A673 (cell line): ENCODE measurements around the gene DRD2. TPM values are rescaled to one million over a fixed set of nuclear protein-coding genes. Genes with fewer than 3 reads are reported as not detected.

Experiments used
- BruUV-seq: library from RNA; stranded (reverse); fragments of 400-500 nt; replicated peaks from 2 replicates; lab custom pipeline; 2021; lab: Mats Ljungman, UMichigan
- CTCF ChIA-PET: fragments of 300-600 bp; sonication (Branson Sonifier 250); formaldehyde crosslinking; loops from one replicate; lab custom pipeline; 2022; ENCODE audit warnings: antibody characterized with exemption; lab: Charles Lee
- POLR2A ChIA-PET: fragments of 300-600 bp; sonication (Branson Sonifier 250); formaldehyde crosslinking; loops from one replicate; lab custom pipeline; 2022; ENCODE audit warnings: antibody characterized with exemption; ENCODE audit not compliant: low non-redundant PET; lab: Charles Lee
- DNase-seq: peaks from one replicate; pipeline ENCODE4 v3.0.0-alpha.2; 2015; ENCODE audit warnings: low spot score
- H3K27ac ChIP-seq: fragments of 200-600 bp; sonication (generic); 2 replicates; pipeline ENCODE4 v1.5.1; 2016; ENCODE audit warnings: mixed run types, low read depth, mild to moderate bottlenecking, mixed read lengths, antibody characterized with exemption, low read length; ENCODE audit not compliant: poor library complexity, severe bottlenecking
- H3K27me3 ChIP-seq: fragments of 200-600 bp; sonication (generic); replicated peaks from 2 replicates; pipeline ENCODE4 v1.6.1; 2017; ENCODE audit warnings: mixed run types, low read depth, mild to moderate bottlenecking, mixed read lengths, antibody characterized with exemption, low read length; ENCODE audit not compliant: insufficient read depth, poor library complexity
- H3K36me3 ChIP-seq: fragments of 200-600 bp; sonication (generic); 2 replicates; pipeline ENCODE4 v1.6.1; 2016; ENCODE audit warnings: mixed run types, mild to moderate bottlenecking, mixed read lengths, antibody characterized with exemption, low read length; ENCODE audit not compliant: insufficient read depth, poor library complexity, severe bottlenecking
- H3K4me1 ChIP-seq: fragments of 200-600 bp; sonication (generic); 2 replicates; pipeline ENCODE4 v1.6.1; 2017; ENCODE audit warnings: mixed run types, mild to moderate bottlenecking, mixed read lengths, antibody characterized with exemption, low read length; ENCODE audit not compliant: insufficient read depth, poor library complexity, severe bottlenecking
- H3K4me3 ChIP-seq: fragments of 200-600 bp; sonication (generic); 2 replicates; pipeline ENCODE4 v1.5.1; 2016; ENCODE audit warnings: low read depth, mixed run types, mild to moderate bottlenecking, mixed read lengths, low read length; ENCODE audit not compliant: poor library complexity, severe bottlenecking
- H3K9me3 ChIP-seq: fragments of 200-600 bp; sonication (generic); 2 replicates; pipeline ENCODE4 v1.6.1; 2016; ENCODE audit warnings: mixed run types, low read depth, mild to moderate bottlenecking, mixed read lengths, antibody characterized with exemption, low read length; ENCODE audit not compliant: poor library complexity, severe bottlenecking
- EZH2 ChIP-seq: fragments of 200-600 bp; sonication (generic); IDR thresholded peaks from 2 replicates; pipeline ENCODE4 v1.6.1; 2017; ENCODE audit warnings: borderline replicate concordance, low read depth, mild to moderate bottlenecking, mixed read lengths, antibody characterized with exemption, low read length; ENCODE audit not compliant: poor library complexity, severe bottlenecking
- intact Hi-C: fragments of 100-400 bp; cut with micrococcal nuclease; formaldehyde crosslinking; loops from one replicate; pipeline ENCODE4 v1.10.0; 2022; ENCODE audit not compliant: unreplicated experiment
- total RNA-seq: library from RNA; stranded (reverse); gene quantifications from 2 replicates; pipeline ENCODE4 v1.2.3, GENCODE V29; 2021
- TF ChIP-seq, protein P1 (sequence below): fragments of 300-800, 200-600 bp; sonication (generic); conservative IDR thresholded peaks from 2 replicates; pipeline ENCODE4 v1.5.1; 2017; ENCODE audit warnings: low read depth, mild to moderate bottlenecking, antibody characterized with exemption, low read length, moderate library complexity, mixed read lengths

The DRD2 gene
- total RNA-seq, 1 experiment from 2014 or later: 0.39 TPM

DNA sequence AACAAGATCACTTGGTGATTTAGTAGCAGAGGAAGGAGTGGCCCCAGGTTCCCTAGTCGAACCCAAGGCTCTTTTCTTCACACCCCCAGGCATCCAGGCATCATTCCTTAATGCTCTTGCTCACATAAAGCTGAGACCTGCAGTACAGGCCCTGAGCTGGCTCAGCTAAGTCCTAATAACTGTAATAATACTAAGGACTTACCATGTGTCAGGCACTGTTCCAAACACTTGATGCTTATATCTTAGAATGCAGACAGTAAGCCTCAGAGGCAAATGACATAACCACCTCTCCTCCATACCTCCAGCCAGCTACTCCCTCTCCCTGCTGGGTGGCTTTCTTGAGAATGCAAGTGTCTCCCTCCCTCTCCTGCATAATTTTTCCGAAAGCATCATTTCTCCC lies 54.4 kb downstream of the DRD2 start:
- no peaks in the 10 kb centered on the region for H3K4me1 ChIP-seq
- POLR2A ChIA-PET: no interaction called here
- intact Hi-C loops: no loop called here
- no TSS peak for BruUV-seq
- DNase-seq: no peak
- no peaks in the 10 kb centered on the region for H3K9me3 ChIP-seq
- CTCF ChIA-PET: no interaction called here
- no peaks in the 10 kb centered on the region for H3K36me3 ChIP-seq
- H3K4me3 ChIP-seq: no peak overlapping the region
- no peak for TF ChIP-seq EZH2
- TF ChIP-seq, protein P1, sequence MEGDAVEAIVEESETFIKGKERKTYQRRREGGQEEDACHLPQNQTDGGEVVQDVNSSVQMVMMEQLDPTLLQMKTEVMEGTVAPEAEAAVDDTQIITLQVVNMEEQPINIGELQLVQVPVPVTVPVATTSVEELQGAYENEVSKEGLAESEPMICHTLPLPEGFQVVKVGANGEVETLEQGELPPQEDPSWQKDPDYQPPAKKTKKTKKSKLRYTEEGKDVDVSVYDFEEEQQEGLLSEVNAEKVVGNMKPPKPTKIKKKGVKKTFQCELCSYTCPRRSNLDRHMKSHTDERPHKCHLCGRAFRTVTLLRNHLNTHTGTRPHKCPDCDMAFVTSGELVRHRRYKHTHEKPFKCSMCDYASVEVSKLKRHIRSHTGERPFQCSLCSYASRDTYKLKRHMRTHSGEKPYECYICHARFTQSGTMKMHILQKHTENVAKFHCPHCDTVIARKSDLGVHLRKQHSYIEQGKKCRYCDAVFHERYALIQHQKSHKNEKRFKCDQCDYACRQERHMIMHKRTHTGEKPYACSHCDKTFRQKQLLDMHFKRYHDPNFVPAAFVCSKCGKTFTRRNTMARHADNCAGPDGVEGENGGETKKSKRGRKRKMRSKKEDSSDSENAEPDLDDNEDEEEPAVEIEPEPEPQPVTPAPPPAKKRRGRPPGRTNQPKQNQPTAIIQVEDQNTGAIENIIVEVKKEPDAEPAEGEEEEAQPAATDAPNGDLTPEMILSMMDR: no peak
- no peaks in the 10 kb centered on the region for H3K27me3 ChIP-seq
- no peak overlapping the region for H3K27ac ChIP-seq

DNA sequence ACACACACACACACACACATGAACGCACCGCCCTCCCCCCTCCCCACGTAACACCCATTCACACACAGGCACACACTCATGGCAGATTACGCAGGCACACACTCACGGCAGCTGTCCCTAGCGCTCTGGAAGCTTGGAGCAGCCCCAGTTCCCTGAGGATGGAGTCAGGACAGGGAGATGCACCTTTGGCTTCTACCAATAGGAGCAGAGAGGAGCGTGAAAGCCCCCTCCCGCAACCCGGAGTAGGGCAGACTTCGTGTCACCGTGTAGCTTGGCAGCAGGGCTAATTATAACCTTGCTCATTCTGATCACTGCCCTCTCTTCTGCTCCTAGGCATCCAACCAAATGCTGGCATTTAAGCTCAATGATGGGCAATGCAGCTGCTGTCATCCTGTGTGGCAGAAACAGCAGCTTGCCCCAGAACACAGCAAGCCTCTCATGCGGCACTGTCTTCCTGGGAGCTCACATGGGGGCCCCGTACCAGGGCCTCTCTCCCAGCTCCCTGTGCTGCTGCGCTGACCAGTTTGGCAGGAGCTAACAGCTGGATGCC lies 55.7 kb downstream of the DRD2 start:
- no TSS peak for BruUV-seq
- Histone ChIP-seq H3K9me3 (no peaks in the 10 kb centered on the region), H3K4me3 (no peak overlapping the region), H3K36me3 (no peaks in the 10 kb centered on the region), H3K27me3 (no peaks in the 10 kb centered on the region), H3K4me1 (no peaks in the 10 kb centered on the region), H3K27ac (no peak overlapping the region)
- no peak for TF ChIP-seq EZH2
- TF ChIP-seq, protein P1: no peak
- ChIA-PET CTCF (no interaction called here), POLR2A (no interaction called here)
- intact Hi-C loops: no loop called here
- DNase-seq: no peak

DNA sequence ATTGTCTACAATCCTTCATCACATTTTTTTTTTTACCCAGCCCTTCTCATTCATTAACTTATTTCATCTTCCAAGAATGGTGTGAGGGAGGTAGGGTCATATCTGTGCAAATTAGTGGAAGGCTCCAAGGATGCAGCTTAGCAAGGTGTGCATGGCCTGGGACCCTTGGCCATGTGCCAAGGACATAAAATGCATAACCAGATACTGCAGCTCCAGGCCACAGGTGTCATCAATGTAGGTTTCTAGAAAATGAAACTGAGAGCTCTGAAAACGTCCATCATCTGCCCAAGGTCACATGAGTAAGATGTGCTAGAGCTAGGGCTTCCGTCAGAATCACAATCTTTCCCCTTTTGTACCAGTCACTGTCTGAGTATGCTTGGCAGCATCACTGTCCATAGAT lies 57.8 kb downstream of the DRD2 start:
- POLR2A ChIA-PET: no interaction called here
- CTCF ChIA-PET: no interaction called here

More for the DNA sequence above, 57.8 kb downstream of the DRD2 start:
- intact Hi-C loops: no loop called here
- Histone ChIP-seq H3K9me3 (no peaks in the 10 kb centered on the region), H3K27ac (no peak overlapping the region), H3K36me3 (no peaks in the 10 kb centered on the region), H3K27me3 (no peaks in the 10 kb centered on the region), H3K4me1 (no peaks in the 10 kb centered on the region), H3K4me3 (no peak overlapping the region)
- TF ChIP-seq, protein P1: no peak
- no peak for TF ChIP-seq EZH2
- no peak for DNase-seq
- BruUV-seq: no TSS peak
